Left renal cortex interstitium (tissue), 4 donors: ENCODE results near the gene SMURF2. TPM values are rescaled to one million over a fixed set of nuclear protein-coding genes. Genes with fewer than 3 reads are reported as not detected.
"Not testable (repeated sequence)": the region's sequence is repeated elsewhere in the genome, so short reads cannot be mapped to it uniquely, and the experiment has no call there.

Experiments
- DNase-seq, 4 donors: peaks; one replicate each; pipeline ENCODE4 v3.0.0-alpha.2; 2013; ENCODE audit warnings: low read depth in 4 of 4, low spot score in 2 of 4, missing footprints in 1 of 4
- polyA plus RNA-seq, 4 donors: library from polyadenylated mRNA; unstranded; fragments of 120-200 nt; gene quantifications; one replicate each; pipeline ENCODE4 v1.2.1, GENCODE V29; 2013; ENCODE audit not compliant: insufficient read length in 4 of 4

SMURF2 gene
- 10 to 100 TPM; 32.2 to 36.7 (median 35.1) TPM for polyA plus RNA-seq

DNA sequence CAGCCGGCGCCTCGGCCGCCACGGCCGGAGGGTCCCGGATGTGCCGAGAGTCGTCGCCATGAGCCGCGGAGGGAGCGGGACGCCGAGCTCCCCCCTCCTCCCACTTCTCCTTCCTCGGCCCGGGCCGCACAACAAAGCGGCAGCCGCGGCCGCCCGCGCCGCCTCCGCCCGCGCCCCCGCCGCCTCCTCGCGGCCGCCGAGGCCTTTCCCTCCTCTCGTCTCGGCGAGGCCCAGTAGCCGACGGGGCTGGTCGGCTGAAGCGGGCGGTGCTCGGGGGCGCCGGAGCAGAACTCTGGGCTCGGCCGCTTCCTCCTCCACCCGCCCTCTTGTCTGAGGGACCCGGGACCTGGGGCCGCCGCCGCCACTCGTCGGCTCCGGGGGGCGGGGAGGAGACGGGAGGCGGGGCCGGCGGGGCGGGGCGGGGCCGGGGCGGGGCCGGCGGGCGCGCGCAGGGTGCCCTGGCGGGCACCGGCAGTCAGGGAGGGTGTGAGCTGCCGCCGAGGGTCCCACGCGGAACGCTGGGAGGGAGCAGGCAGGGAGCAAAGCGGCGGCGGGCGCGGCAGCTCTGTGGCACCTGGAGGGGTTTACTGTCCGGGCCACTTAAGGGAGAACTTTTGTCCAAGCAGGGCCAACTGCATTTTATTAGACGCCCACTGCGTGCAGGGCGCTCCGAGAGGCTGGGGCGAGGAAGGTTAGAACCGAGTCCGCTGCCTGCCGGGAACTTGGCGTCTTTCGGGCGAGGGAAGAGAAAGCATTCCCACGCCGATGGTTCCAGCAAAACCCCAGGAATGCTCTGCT, at the start of gene SMURF2:
SMURF2 (minus strand) TSS at position 332 of the 798 bp plus-strand sequence. CDS start 427 bp downstream, outside the sequence.
- peak in 2 of 4 donors; percentile 37 to 44 for DNase-seq

DNA sequence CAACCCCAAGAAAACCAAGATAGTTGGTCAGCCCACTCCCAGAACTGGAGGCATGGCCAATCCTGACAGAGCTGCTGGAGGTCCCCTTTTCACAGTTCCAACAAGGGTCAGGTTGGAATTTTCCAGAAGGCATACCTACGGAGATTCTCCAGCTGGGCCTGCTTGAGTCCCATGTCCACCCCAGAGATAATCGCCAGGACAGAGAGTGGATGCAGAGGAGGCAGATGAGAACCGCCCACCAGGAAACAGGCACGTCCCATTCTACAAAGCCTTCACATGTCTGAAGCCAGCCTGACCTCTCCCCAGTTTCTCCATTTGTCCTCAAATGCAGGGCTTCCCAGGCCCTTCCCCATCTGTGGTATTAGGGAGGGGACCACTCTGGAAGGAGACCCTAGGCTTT, 47.4 kb upstream of the SMURF2 start:
- no peak for DNase-seq

DNA sequence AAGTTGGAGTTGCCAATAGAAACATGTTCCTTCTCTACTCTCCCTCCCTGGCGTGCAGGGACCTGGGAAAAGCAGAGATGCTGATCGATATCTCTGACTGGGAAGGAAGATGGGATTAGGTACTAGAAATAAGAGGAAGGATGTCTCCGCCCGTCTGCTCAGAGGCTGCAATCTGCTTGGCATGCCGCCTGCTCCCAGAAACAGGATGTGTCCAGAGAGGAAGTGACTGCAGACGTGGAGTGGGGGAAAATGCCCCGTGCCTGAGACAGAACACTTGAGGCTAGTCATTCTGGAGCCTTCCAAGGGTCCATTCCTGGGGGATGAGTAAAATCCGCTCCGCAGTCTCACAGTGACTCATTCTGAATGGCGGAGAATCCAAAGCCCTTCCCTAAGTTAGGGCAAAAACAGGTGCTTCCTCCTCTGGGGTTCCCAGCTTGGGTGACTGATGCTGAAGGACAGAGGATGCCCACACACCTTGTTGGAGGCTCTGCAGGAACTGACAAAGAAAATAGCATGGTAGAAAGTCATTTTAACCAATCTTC, 45.0 kb upstream of the SMURF2 start:
- DNase-seq = no peak

DNA sequence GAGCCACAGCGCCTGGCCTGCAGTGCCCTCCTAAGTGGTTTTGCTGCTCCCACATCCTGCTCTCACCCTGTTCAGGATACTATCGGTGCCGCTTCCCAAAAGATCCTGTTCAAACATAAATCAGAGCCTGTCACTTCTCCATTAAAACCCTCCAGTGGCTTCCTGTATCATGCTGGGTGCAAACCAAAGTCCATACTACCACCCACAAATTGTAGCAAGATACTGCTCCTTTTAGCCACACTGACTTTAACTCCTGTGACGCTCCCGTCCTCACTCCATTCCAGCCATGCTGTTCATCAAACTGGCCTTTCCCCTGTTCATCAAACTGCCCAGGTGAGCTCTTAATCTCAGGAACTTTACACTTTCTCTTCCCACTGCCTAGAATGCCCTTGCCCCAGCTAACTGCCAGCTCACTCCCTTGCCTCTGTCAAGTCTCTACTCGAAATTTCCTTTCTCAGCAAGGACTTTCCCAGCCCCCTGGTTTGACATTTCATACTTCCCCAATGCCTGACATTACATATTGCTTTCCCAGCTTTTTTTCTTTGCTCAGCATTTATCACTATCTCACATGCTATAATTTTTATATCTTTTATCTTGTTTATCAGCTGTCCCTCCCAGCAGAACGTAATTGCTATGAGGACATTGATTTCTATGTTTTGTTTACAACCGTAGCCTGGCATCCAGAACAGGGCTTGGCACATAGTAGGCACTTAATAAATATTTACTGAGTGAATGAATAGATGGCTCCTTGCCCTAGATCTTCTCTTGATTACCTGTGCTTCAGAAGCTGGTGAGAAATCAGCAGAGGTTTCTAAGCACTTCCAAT, 44.3 kb upstream of the SMURF2 start:
- no peak for DNase-seq

DNA sequence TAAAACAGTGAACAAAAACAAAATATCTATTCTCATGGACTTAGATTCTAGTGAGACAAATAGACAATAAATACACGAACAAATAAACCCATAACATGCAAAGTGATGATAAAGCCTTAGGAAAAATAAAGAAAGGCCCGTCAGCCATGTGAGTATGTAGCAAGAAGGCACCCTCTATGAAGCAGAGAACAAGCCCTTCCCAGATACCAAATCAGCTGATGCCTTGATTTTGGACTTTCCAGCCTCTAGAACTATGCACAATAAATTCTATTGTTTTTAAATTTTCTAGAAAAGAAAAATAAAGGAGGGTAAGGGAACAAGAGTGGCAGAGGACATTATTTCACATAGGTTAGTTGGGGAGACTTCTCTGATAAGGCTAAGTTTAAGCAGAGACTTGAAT, 40.7 kb upstream of the SMURF2 start:
- DNase-seq = no peak

DNA sequence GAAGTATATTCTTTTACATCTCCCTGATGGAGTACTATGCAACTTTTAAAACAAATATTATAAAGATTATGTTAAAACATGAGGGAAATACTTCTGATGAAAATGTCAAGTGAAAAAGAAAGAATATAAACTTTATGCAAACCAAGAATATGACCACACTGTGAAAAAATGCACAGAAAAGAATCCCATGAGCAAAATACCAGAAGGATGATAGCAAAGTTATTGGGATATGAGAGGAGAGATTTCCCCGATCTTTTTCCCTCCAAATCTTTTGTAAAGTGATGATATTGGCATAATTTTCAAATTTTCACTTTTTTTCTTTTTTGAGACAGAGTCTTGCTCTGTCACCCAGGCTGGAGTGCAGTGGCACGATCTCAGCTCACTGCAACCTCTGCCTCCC, 36.6 kb upstream of the SMURF2 start:
- DNase-seq = no peak

DNA sequence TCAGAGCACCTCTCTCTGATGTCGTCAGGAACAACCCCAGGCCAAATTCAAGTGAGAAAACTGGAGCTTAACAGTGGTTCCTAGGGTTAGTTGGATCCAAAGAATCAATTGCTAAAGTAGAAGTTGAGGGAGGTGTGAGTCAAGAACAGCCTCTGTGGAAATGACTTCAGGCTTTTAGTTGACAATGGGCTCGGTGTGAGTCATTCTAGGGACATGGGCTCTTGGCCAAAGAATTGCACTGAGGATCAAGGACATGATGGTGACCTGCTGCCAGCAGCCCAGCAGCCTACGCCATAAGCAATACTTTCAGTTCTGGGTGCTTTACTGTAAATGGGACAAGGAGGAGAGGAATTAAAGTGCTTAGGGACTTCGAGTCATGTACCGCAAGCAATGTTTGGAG, 32.1 kb upstream of the SMURF2 start:
- no peak for DNase-seq

DNA sequence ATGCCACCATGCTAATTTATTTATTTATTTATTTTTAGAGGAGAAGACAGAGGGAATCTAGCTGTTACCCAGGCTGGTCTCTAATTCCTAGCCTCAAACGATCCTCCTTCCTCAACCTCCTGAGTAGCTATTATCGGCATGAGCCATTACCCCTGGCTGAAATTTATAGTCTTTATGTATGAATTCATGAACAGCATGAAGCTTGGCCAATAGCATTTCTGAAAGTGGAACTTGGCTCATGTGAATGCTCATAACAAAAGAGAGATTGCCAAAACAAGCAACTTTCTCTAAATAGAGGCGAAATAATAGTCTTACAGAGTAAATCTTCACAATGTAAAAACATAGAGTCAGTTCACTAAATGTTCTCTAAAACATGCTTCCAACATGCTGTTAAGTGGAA, 30.1 kb upstream of the SMURF2 start:
- no peak for DNase-seq

DNA sequence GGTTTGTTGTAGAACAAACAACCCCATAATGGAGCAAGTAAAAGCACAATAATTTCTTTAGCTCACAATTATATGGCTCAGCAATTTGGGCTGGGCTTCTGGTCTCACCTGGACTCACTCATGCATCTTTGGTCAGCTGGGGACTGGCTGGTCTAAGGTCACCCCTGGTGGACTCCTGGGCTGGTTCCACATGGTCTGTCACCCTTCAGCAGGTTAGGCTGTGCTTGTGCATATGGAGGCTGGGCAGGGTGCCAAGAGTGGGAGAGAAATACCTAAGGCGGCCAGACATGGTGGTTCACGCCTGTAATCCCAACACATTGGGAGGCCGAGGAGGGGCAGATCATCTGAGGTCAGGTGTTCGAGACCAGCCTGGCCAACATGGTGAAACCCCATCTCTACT, 27.0 kb upstream of the SMURF2 start:
- no peak for DNase-seq

DNA sequence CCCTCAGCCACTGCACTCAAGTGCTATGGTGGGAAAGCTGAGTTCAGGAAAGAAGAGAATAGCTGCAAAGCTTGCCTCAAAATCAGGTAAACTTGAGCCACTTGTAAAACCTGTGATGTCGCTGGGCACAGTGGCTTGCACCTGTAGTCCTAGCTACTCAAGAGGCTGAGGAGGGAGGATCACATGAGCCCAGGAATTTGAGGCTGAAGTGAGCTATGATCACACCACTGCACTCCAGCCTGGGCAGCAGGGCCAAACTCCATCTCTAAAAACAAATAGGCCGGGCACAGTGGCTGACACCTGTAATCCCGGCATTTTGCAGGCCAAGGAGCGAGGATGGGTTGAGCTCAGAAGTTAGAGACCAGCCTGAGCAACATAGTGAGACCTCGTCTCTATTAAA, 26.4 kb upstream of the SMURF2 start:
- no peak for DNase-seq

DNA sequence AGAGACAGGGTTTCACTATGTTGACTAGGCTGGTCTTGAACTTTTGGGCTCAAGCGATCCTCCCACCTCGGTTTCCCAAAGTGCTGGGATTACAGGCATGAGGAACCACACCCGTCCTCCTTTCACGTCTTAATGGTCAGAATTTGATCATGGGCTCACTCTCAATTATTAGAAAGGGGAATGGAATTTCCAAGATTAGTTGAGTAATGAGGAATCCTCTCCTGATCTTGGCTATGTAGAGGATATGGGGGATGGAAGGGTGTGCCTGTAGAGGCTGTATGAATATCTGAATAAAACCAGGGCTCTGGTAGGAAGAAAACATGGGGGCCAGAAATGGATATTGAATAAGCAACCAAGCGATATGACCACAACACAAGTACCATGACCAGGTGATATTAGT, 25.9 kb upstream of the SMURF2 start:
- no peak for DNase-seq

DNA sequence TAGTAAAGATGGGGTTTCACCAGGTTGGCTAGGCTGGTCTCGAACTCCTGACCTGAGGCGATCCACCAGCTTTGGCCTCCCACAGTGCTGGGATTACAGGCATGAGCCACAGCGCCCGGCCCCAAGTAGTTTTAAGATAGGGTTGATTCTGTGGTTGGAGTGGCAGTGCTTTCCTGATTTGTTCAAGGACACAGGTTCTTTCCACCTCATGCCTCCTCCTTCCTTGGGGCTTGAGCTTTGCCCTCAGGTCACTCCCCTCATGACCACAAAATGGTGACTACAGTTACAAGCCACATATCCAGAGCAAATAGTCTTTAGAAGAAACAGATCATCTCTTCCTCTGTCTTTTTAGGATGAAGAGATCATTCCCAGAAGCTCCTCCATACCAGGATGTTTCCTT, 25.3 kb upstream of the SMURF2 start:
- DNase-seq = no peak

DNA sequence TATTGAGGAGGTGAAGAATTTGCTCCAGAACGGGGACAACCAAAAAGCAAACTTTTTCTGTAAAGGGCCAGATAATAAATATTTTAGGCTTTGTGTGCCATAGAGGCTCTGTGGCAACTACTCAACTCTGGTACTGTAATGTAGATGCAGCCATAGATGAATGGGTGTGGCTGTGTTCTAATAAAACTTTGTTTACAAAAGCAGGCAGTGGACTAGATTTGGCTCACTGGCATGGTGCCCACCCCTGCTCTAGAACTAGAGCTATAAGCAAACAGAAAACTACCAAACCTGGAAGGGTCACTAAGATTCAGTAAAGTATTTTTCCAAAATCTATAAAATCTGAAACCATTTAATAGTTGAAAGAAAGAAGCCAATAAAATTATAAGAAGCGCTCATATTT, 24.6 kb upstream of the SMURF2 start:
- DNase-seq = no peak

DNA sequence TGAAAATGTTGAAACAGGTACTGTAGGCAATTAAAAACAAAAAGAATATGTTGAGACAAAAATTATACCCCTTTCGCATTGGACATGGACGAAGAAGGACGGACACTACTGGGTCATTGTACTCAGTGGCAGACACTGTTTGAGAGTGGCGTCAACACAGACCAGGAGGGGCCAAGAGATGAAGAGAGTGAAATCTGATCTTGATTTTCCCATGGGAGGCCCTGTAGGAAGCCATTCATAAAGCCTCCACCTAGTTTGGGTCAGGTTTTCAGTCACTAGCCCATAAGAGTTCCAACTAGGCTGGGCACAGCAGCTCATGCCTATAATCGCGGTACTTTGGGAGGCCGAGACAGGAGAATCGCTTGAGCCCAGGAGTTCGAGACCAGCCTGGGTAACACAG, 23.6 kb upstream of the SMURF2 start:
- DNase-seq = no peak

DNA sequence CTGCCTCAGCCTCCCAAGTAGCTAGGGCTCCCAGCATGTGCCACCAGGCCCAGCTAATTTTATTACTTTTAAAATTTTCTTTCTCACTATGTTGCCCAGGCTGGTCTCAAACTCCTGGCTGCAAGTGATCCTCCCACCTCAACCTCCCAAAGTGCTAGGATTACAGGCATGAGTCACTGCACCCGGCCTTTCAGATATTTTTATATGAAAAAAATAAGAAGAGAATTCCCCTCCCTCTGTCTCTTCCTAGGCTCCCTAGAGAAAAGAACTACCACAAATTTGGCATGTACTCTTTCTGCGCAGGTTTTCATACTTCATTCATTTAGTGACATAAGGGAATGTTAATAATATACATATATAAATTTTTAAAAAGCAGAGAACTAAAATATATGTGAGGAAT, 21.7 kb upstream of the SMURF2 start:
- no peak for DNase-seq

DNA sequence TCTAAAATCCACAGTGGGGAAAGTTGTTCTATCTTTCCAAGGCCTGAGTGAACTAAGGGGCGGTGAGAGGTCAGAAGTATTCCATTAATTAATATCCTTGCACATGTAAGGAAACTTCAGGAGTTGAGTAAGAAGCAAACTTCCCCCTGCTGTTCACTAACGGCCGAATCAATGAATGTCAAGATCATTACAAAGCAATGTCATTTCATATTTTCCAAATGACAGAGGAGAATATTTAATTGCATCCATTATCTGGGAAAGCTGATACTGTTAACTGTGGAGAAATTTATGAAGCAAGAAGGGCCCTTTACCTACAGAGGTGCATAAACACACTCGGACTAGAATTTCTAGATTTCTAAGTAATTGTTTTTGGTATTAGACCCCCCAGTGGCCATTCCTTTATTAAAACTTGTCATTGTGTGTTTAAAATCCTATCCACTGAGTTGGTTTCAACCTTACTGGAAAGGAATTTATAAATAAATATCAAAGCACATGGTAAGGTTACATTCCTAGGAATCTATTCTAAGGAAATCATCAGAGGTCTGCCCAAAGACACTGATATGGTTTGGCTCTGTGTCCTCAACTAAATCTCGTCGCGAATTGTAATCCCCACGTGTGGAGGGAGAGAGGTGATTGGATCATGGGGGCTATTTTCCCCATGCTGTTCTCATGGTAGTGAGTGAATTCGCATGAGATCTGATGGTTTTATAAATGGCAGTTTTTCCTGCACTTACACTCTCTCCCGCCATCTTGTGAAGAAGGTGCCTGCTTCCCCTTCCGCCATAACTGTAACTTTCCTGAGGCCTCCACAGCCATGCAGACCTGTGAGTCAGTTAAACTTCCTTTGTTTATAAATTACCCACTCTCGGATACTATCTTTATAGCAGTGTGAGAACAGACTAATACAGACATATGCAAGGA, 20.4 kb upstream of the SMURF2 start:
- no peak for DNase-seq

DNA sequence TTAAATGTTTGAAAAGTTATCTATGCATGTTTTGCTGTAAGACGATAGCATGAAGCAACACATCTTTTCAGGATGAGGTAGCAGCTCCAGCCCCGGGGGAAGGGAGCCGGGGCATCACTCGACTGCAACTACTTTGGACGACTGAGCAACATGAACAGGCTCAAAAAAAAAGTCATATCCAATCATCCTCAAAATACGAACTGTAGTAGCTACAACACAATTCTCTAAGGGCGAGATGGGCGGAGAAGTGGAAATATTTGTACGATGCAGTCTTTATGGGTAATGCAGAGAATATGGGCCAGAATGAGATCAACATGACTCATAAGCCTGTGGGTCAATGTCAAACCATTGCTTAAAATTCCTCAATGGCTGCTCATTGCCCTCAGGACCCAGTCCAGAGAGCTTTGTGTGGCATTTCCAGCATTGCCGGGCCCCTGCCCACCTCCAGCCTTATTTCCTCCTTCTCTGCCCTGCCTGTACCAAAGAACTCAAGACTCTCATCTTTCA, 17.7 kb upstream of the SMURF2 start:
- no peak for DNase-seq

DNA sequence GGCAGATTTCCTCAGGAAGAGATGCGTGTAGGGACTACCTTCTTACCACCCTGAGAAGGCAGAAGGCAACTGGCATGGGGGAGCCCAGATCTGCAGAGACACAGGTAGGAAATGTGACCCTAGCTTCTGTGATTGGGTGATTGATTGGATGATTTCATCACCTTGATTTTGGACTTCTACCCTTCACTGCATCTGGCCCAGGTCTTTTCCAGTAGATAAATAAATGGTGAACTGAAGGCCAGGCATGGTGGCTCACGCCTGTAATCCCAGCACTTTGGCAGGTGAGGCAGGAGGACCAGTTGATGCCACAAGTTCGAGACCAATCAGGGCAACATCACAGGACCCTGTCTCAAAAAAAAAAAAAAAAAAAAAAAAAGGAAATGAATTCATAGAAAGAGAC, 14.7 kb upstream of the SMURF2 start:
- no peak for DNase-seq

DNA sequence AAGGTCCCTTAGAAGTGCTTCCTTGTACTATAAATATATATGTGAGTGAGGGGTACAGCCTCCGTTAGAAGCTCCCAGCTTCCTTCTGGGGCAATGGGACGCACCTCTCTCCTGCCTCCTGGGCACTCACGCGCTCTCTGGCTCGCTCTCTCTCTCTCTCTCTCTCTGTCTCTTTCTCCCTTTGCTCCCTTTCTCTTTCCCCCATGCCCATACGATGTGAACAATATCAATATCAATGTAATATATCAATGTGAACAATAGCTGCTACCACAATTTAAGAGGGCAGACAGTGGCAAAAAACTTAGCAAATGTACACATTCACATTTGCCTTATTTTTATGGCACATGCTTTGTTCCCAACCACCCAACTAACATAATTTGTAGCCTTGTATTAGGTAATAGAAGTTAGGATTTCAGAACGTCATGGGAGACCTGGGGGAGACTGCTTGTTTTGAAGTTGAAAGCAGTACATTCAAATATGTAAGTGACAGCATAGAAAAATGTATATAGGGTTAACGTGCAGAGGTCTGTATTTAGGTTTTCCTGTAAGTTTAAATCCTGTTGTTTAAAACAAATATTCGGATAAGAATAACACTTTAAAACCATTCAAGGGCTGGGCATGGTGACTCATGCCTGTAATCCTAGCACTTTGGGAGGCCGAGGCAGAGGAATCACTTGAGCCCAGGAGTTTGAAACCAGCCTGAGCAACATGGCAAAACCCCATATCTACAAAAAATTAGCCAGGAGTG, 8.9 kb upstream of the SMURF2 start:
- not testable (repeated sequence) for DNase-seq
